ENCODE data around the gene XCL2. TPM values are rescaled to one million over a fixed set of nuclear protein-coding genes. Genes with fewer than 3 reads are reported as not detected.

The XCL2 gene
- total and polyA plus RNA-seq, 10 of the 15 experiments (the other 5 are each of a cell fraction or from before 2014, with no cell fraction given): 0.50 to 299 (median 4.8) TPM

DNA sequence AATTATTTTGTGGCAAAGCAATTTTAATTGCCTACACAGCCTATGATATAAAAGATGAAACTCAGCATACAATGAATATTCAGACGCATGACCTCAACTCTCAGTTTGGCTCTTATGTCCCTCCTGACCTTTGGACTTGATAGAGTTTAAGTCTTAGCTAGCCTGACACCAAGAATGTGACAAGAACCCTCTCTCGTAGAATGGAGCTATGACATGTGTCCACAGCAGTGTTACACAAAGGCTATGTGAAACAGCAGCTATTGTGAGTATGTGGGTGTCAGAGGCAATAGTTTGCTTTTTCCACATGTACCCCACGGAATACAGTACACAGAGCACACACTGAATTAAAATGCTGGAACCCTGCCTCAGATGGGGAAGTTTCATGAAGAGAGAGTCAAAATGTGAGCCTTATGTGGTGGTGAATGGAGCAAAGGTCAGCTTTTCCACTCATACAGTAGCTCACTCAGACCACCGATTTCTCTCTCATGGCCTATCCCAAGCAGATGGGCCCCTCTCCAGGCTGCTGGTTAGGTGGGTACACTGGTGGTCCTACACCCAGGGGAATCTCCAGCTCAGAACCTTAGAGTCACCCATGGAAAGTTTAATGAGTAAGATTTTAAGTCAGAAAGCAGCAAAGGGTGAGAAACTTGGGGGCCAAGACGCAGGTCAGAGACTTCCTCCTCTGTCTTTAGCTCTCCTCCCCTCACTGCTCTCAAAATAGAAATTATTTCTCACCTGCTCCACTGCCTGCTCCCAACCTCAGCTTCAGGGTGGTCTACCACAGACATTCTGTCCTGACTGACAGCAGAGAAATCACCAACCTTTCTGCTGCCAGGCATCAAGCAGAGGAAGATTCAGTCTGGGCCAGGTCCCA lies 10.1 kb upstream of the XCL2 start (continued):
- TF ChIP-seq, protein P1, sequence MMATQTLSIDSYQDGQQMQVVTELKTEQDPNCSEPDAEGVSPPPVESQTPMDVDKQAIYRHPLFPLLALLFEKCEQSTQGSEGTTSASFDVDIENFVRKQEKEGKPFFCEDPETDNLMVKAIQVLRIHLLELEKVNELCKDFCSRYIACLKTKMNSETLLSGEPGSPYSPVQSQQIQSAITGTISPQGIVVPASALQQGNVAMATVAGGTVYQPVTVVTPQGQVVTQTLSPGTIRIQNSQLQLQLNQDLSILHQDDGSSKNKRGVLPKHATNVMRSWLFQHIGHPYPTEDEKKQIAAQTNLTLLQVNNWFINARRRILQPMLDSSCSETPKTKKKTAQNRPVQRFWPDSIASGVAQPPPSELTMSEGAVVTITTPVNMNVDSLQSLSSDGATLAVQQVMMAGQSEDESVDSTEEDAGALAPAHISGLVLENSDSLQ (IDR thresholded peaks at IDR 0.05): peak; percentile 88
- TF ChIP-seq SMARCA5 (IDR thresholded peaks at IDR 0.05) (0 out of 2 replicates have a peak, but pooled peaks have one; percentile 30), BCL11A (IDR thresholded peaks at IDR 0.05; ENCODE audit: low read depth, low read length) (0 out of 2 replicates have a peak, but pooled peaks have one; percentile 5), SPI1 (IDR thresholded peaks at IDR 0.05; ENCODE audit: borderline replicate concordance, insufficient read depth, low read depth, low read length) (peak; percentile 22; the same call in 1 of the 2 replicates), CEBPB (IDR thresholded peaks at IDR 0.05; ENCODE audit: borderline replicate concordance in 1 of 2, low read depth in 2 of 2, low read length in 2 of 2) (no peak), TAF1 (IDR thresholded peaks at IDR 0.05; ENCODE audit: borderline replicate concordance, low read depth, low read length) (no peak), NR2C2 (IDR thresholded peaks at IDR 0.05; ENCODE audit: borderline replicate concordance, control insufficient read depth, insufficient read length, low read depth) (no peak), IRF4 (IDR thresholded peaks at IDR 0.05; ENCODE audit: low read depth, low read length) (peak; percentile 71; the same call in 1 of the 2 replicates)

DNA sequence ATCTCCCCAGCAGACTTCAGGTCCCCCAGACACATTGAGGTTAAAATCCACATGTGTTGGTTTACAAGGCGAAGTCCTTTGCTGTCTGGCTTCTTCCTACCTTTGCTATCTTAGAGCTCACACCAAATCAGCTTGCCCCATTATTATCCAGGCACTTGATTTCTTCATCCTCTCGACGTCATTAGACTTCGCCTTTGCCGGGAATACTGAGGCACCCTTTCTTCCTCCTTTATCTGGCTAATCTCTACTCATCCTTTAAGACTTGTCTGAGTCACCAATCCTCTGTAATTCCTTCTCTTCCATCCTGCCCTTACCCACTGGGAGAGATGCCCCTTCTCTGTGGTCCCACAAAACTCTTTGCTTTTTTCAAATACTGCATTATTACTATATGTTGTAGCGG lies 9.2 kb upstream of the XCL2 start:
- no peaks in the 10 kb centered on the region for H3K79me2 ChIP-seq (ENCODE audit: control insufficient read depth, insufficient read depth, low read length)
- DNase-seq (ENCODE audit: low read depth, low spot score) (no peak), ATAC-seq (no peak), FAIRE-seq (no peak)
- H3K4me3 ChIP-seq: no peak overlapping the region
- H3K27me3 ChIP-seq (replicated peaks in 1 of 2; ENCODE audit: control insufficient read depth in 2 of 2, insufficient read depth in 2 of 2, low read length in 1 of 2): no peaks in the 10 kb centered on the region
- in situ Hi-C loops (cut with MboI): no loop called here
- no peak overlapping the region for H3K27ac ChIP-seq (ENCODE audit: control insufficient read depth, insufficient read depth)
- 68% methylated on average over 6 of the region's 6 CpGs for WGBS (ENCODE audit: insufficient coverage, insufficient replicate concordance, low lambda C conversion rate, missing lambda C conversion rate)
- SMC1A ChIA-PET (ENCODE audit: uncharacterized antibody, unreplicated experiment): interaction anchor here (1.0 to 8.0 kb wide), 21 partner anchors 10 to 210 kb away, joined by 3 to 257 read pairs (median 11); partner anchors contain the start of genes XCL1 and XCL2
- POLR2A ChIA-PET: interaction anchor here (0.6 to 7.3 kb wide), 11 partner anchors 8 to 942 kb away, joined by 3 to 56 read pairs (median 5); no protein-coding TSS in a partner anchor
- H3K4me2 ChIP-seq (ENCODE audit: control insufficient read depth, insufficient read depth): no peak overlapping the region
- H4K20me1 ChIP-seq (ENCODE audit: control insufficient read depth, insufficient read depth): no peaks in the 10 kb centered on the region
- RAD21 ChIA-PET (ENCODE audit: unreplicated experiment): interaction anchor here (1.0 to 8.0 kb wide), 16 partner anchors 9 to 210 kb away, joined by 3 to 218 read pairs (median 16); partner anchors contain the start of gene XCL2
- no peaks in the 10 kb centered on the region; the same call in 1 of the 2 replicates for H3K4me1 ChIP-seq (ENCODE audit: control insufficient read depth, insufficient read depth, low read length)
- no peak overlapping the region for H3K9ac ChIP-seq (ENCODE audit: control insufficient read depth, insufficient read depth, low read length)
- BruUV-seq (replicated peaks): no TSS peak
- intact Hi-C loops (cut with micrococcal nuclease; ENCODE audit: unreplicated experiment): loop anchor here (10.0 kb wide), 1 partner anchor 88 kb away; no protein-coding TSS in a partner anchor
- CTCF ChIA-PET: interaction anchor here (0.8 to 5.3 kb wide), 17 partner anchors 8 to 210 kb away, joined by 3 to 22 read pairs (median 5); no protein-coding TSS in a partner anchor
- no peaks in the 10 kb centered on the region for H3K9me3 ChIP-seq (replicated peaks; ENCODE audit: control insufficient read depth, insufficient read depth, low read length)
- H3K36me3 ChIP-seq (ENCODE audit: control insufficient read depth in 2 of 2, insufficient read depth in 2 of 2, low read length in 1 of 2): no peaks in the 10 kb centered on the region
- no peak overlapping the region for H2AFZ ChIP-seq (ENCODE audit: control insufficient read depth, low read depth, low read length)
- TF ChIP-seq, protein P2, sequence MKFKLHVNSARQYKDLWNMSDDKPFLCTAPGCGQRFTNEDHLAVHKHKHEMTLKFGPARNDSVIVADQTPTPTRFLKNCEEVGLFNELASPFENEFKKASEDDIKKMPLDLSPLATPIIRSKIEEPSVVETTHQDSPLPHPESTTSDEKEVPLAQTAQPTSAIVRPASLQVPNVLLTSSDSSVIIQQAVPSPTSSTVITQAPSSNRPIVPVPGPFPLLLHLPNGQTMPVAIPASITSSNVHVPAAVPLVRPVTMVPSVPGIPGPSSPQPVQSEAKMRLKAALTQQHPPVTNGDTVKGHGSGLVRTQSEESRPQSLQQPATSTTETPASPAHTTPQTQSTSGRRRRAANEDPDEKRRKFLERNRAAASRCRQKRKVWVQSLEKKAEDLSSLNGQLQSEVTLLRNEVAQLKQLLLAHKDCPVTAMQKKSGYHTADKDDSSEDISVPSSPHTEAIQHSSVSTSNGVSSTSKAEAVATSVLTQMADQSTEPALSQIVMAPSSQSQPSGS (IDR thresholded peaks at IDR 0.05; ENCODE audit: low read length): no peak
- TF ChIP-seq JUND (IDR thresholded peaks at IDR 0.05; ENCODE audit: low read depth, low read length) (no peak), SIX5 (IDR thresholded peaks at IDR 0.05; ENCODE audit: low read depth, low read length, severe bottlenecking) (no peak), YBX1 (IDR thresholded peaks at IDR 0.05) (no peak), RAD51 (IDR thresholded peaks at IDR 0.05) (no peak)
- TF ChIP-seq, protein P3, sequence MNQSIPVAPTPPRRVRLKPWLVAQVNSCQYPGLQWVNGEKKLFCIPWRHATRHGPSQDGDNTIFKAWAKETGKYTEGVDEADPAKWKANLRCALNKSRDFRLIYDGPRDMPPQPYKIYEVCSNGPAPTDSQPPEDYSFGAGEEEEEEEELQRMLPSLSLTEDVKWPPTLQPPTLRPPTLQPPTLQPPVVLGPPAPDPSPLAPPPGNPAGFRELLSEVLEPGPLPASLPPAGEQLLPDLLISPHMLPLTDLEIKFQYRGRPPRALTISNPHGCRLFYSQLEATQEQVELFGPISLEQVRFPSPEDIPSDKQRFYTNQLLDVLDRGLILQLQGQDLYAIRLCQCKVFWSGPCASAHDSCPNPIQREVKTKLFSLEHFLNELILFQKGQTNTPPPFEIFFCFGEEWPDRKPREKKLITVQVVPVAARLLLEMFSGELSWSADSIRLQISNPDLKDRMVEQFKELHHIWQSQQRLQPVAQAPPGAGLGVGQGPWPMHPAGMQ (IDR thresholded peaks at IDR 0.05; ENCODE audit: borderline replicate concordance): no peak
